Measurements from ENCODE around the gene SLC38A10.

The SLC38A10 gene

GRCh38 chr17:81298991-81299738 is 4.1 kb upstream of the SLC38A10 start:
- DNase-seq (ENCODE audit: low spot score): no peak

- no peak for DNase-seq (ENCODE audit: low spot score)
Observed at GRCh38 chr17:81298325-81298990, 3.4 kb upstream of the SLC38A10 start.

- peak; percentile 36 for DNase-seq (ENCODE audit: low spot score)
Observed at GRCh38 chr17:81295676-81296381, 722 bp upstream of the SLC38A10 start.

GRCh38 chr17:81294512-81295030 is 536 bp downstream of the SLC38A10 start:
- DNase-seq (ENCODE audit: low spot score): no peak

- no peak for DNase-seq (ENCODE audit: low spot score)
Observed at GRCh38 chr17:81292450-81292849, 2.7 kb downstream of the SLC38A10 start.

GRCh38 chr17:81291662-81292061 is 3.4 kb downstream of the SLC38A10 start:
- DNase-seq (ENCODE audit: low spot score): peak; percentile 62

- no peak for DNase-seq (ENCODE audit: low spot score)
Observed at GRCh38 chr17:81290230-81290629, 4.9 kb downstream of the SLC38A10 start.

GRCh38 chr17:81289627-81290026 is 5.5 kb downstream of the SLC38A10 start:
- no peak for DNase-seq (ENCODE audit: low spot score)

GRCh38 chr17:81288715-81289114 is 6.4 kb downstream of the SLC38A10 start:
- no peak for DNase-seq (ENCODE audit: low spot score)

- no peak for DNase-seq (ENCODE audit: low spot score)
Observed at GRCh38 chr17:81287741-81288430, 7.2 kb downstream of the SLC38A10 start.

- DNase-seq (ENCODE audit: low spot score): no peak
Observed at GRCh38 chr17:81287152-81287551, 8.0 kb downstream of the SLC38A10 start.

- no peak for DNase-seq (ENCODE audit: low spot score)
Observed at GRCh38 chr17:81286491-81287145, 8.5 kb downstream of the SLC38A10 start.

GRCh38 chr17:81285894-81286293 is 9.2 kb downstream of the SLC38A10 start:
- DNase-seq (ENCODE audit: low spot score): no peak

GRCh38 chr17:81285179-81285878 is 9.8 kb downstream of the SLC38A10 start:
- no peak for DNase-seq (ENCODE audit: low spot score)

GRCh38 chr17:81282876-81283275 is 12.2 kb downstream of the SLC38A10 start:
- DNase-seq (ENCODE audit: low spot score): no peak

- no peak for DNase-seq (ENCODE audit: low spot score)
Observed at GRCh38 chr17:81282141-81282540, 13.0 kb downstream of the SLC38A10 start.

GRCh38 chr17:81280571-81280970 is 14.5 kb downstream of the SLC38A10 start:
- DNase-seq (ENCODE audit: low spot score): no peak

GRCh38 chr17:81279278-81280275 is 15.5 kb downstream of the SLC38A10 start:
- DNase-seq (ENCODE audit: low spot score): no peak

- no peak for DNase-seq (ENCODE audit: low spot score)
Observed at GRCh38 chr17:81278831-81279230, 16.3 kb downstream of the SLC38A10 start.

Data from hematopoietic multipotent progenitor cell treated with erythropoietin and hydrocortisone succinate and interleukin-3 and kit ligand, for 15 days (in vitro differentiated cells).